ENCODE results near the gene OR56A3. TPM values are rescaled to one million over a fixed set of nuclear protein-coding genes. Genes with fewer than 3 reads are reported as not detected.

OR56A3 gene
- total and polyA plus RNA-seq, 10 donors: not detected

GRCh38 chr11:5922749-5923426, 19.2 kb upstream of the OR56A3 start:
- no peak for DNase-seq
- Histone ChIP-seq H3K27me3 (replicated peaks in 1 of 7) (no peaks in the 10 kb centered on the region), H3K4me1 (no peaks in the 10 kb centered on the region), H3K4me3 (no peak overlapping the region), H3K9me3 (peaks cover 0 to 40% (median 25%) of the 10 kb centered on the region in 8 donors), H3K27ac (no peak overlapping the region), H3K36me3 (no peaks in the 10 kb centered on the region)
- intact Hi-C loops (cut with DNase I; ENCODE audit: low total_unique reads): no loop called here
- TF ChIP-seq CTCF (IDR thresholded peaks at IDR 0.05 in 8 of 11, conservative IDR thresholded peaks at IDR 0.05 in 3 of 11) (no peak), POLR2A (IDR thresholded peaks at IDR 0.05) (no peak), POLR2AphosphoS5 (IDR thresholded peaks at IDR 0.05) (no peak)
- 62 to 82% (median 74%) methylated on average over 2 of the region's 2 CpGs for WGBS, 5 donors

GRCh38 chr11:5923427-5923776, 18.6 kb upstream of the OR56A3 start:
- no peaks in the 10 kb centered on the region for H3K4me1 ChIP-seq

GRCh38 chr11:5923794-5924193, 18.3 kb upstream of the OR56A3 start:
- DNase-seq: no peak
- H3K27me3 ChIP-seq (replicated peaks in 1 of 7): no peaks in the 10 kb centered on the region
- no peaks in the 10 kb centered on the region for H3K4me1 ChIP-seq
- peaks cover 0 to 49% (median 28%) of the 10 kb centered on the region in 8 donors for H3K9me3 ChIP-seq
- H3K36me3 ChIP-seq: no peaks in the 10 kb centered on the region
- no peak overlapping the region for H3K4me3 ChIP-seq
- intact Hi-C loops (cut with DNase I; ENCODE audit: low total_unique reads): no loop called here
- TF ChIP-seq POLR2AphosphoS5 (IDR thresholded peaks at IDR 0.05): no peak
- TF ChIP-seq POLR2A (IDR thresholded peaks at IDR 0.05): no peak
- TF ChIP-seq CTCF (IDR thresholded peaks at IDR 0.05 in 8 of 11, conservative IDR thresholded peaks at IDR 0.05 in 3 of 11): no peak
- H3K27ac ChIP-seq: no peak overlapping the region

More at GRCh38 chr11:5923427-5923776, 18.6 kb upstream of the OR56A3 start:
- no peak overlapping the region for H3K4me3 ChIP-seq
- intact Hi-C loops (cut with DNase I; ENCODE audit: low total_unique reads): no loop called here
- peaks cover 0 to 45% (median 28%) of the 10 kb centered on the region in 8 donors for H3K9me3 ChIP-seq
- no peaks in the 10 kb centered on the region for H3K27me3 ChIP-seq (replicated peaks in 1 of 7)
- TF ChIP-seq CTCF (IDR thresholded peaks at IDR 0.05 in 8 of 11, conservative IDR thresholded peaks at IDR 0.05 in 3 of 11) (no peak), POLR2AphosphoS5 (IDR thresholded peaks at IDR 0.05) (no peak), POLR2A (IDR thresholded peaks at IDR 0.05) (no peak)
- H3K27ac ChIP-seq: no peak overlapping the region
- no peaks in the 10 kb centered on the region for H3K36me3 ChIP-seq
- no peak for DNase-seq

- Histone ChIP-seq H3K4me1 (no peaks in the 10 kb centered on the region), H3K27me3 (replicated peaks in 1 of 7) (no peaks in the 10 kb centered on the region), H3K4me3 (no peak overlapping the region), H3K36me3 (no peaks in the 10 kb centered on the region), H3K27ac (no peak overlapping the region), H3K9me3 (peaks cover 0 to 80% (median 31%) of the 10 kb centered on the region in 8 donors)
- intact Hi-C loops (cut with DNase I; ENCODE audit: low total_unique reads): no loop called here
- no peak for DNase-seq
- WGBS, 5 donors: 95 to 96% (median 95%) methylated on average over 17 of the region's 17 CpGs
- no peak for TF ChIP-seq CTCF (IDR thresholded peaks at IDR 0.05 in 8 of 11, conservative IDR thresholded peaks at IDR 0.05 in 3 of 11)
- no peak for TF ChIP-seq POLR2AphosphoS5 (IDR thresholded peaks at IDR 0.05)
- TF ChIP-seq POLR2A (IDR thresholded peaks at IDR 0.05): no peak
Measured at GRCh38 chr11:5928271-5928670, 13.8 kb upstream of the OR56A3 start.

Measured in spleen (tissue), 11 donors.